HEK293 (cell line): ENCODE data around the gene MFSD6L.

Experiments
- ATF2 ChIP-seq: fragments of 450-650 bp; formaldehyde crosslinking; IDR thresholded peaks from 2 replicates; pipeline ENCODE4 v1.5.1; 2016; ENCODE audit warnings: missing biosample characterization, missing genetic modification characterization, low read depth
- CTCF ChIP-seq: fragments of 450-650 bp; formaldehyde crosslinking; IDR thresholded peaks from 2 replicates; pipeline ENCODE4 v1.5.1; 2016; ENCODE audit warnings: missing biosample characterization, missing genetic modification characterization
- GLI4 ChIP-seq: fragments of 450-650 bp; formaldehyde crosslinking; IDR thresholded peaks from 2 replicates; pipeline ENCODE4 v1.5.1; 2016; ENCODE audit warnings: missing biosample characterization, missing genetic modification characterization
- ZNF274 ChIP-seq, 2 experiments: fragments of 200-500 bp in 1 of 2; fragments of 450-650 bp in 1 of 2; sonication (Bioruptor generic) in 1 of 2; formaldehyde crosslinking in 1 of 2; IDR thresholded peaks; 2 replicates each; pipeline versions ENCODE4 v1.5.1 to v1.6.1; 2014 to 2016; ENCODE audit warnings: borderline replicate concordance in 1 of 2, inconsistent platforms in 1 of 2, low read length in 1 of 2, missing biosample characterization in 1 of 2, missing genetic modification characterization in 1 of 2
- ZNF335 ChIP-seq: fragments of 450-650 bp; formaldehyde crosslinking; conservative IDR thresholded peaks from 2 replicates; pipeline ENCODE4 v1.5.1; 2016; ENCODE audit warnings: missing biosample characterization, missing genetic modification characterization
- ZNF391 ChIP-seq: fragments of 450-650 bp; formaldehyde crosslinking; IDR thresholded peaks from 2 replicates; pipeline ENCODE4 v1.5.1; 2016; ENCODE audit warnings: low read depth, missing biosample characterization, missing genetic modification characterization, borderline replicate concordance
- ZNF423 ChIP-seq: fragments of 450-650 bp; formaldehyde crosslinking; IDR thresholded peaks from 2 replicates; pipeline ENCODE4 v1.5.1; 2016; ENCODE audit warnings: missing biosample characterization, missing genetic modification characterization
- ZNF626 ChIP-seq: fragments of 450-650 bp; sonication (Bioruptor Pico); formaldehyde crosslinking; IDR thresholded peaks from 2 replicates; pipeline ENCODE4 v1.5.1; 2018; ENCODE audit warnings: missing biosample characterization, missing genetic modification characterization, inconsistent platforms
- ZNF837 ChIP-seq: fragments of 450-650 bp; formaldehyde crosslinking; IDR thresholded peaks from 2 replicates; pipeline ENCODE4 v1.5.1; 2016; ENCODE audit warnings: missing biosample characterization, missing genetic modification characterization
- TF ChIP-seq, protein P1 (sequence below): IDR thresholded peaks from 2 replicates; pipeline ENCODE4 v1.6.1; 2011; ENCODE audit warnings: mild to moderate bottlenecking, low read depth, low read length, borderline replicate concordance

DNA sequence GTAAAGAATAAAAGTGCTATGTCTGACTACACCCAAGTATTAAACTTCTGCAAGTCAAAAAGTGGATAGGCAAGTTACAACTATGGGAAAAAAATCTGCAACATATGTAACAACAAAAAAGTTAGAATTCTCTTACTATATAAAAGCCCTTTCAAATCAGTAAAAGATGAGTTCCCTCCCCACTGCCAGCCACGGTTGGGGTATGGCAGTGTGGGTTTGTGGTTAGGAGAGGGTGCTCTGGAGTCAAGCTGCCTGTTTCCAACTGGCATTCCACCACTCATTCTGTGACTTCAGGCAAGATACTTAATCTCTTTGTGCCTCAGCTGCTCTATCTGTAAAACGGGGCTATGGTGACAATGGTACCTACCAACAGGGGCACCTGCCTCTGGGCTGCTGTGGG lies 26.6 kb upstream of the MFSD6L start:
- TF ChIP-seq ZNF274 (IDR thresholded peaks at IDR 0.05; ENCODE audit: low read length) (no peak), ZNF274 (tag by site-specific recombination; IDR thresholded peaks at IDR 0.05; ENCODE audit: borderline replicate concordance) (no peak), ZNF335 (tag by site-specific recombination) (no peak), ATF2 (tag by site-specific recombination) (no peak), CTCF (tag by site-specific recombination) (no peak), ZNF391 (tag by site-specific recombination) (no peak), GLI4 (tag by site-specific recombination) (no peak), ZNF837 (no peak), ZNF626 (tag by site-specific recombination) (no peak), ZNF423 (tag by site-specific recombination) (no peak)
- TF ChIP-seq, protein P1, sequence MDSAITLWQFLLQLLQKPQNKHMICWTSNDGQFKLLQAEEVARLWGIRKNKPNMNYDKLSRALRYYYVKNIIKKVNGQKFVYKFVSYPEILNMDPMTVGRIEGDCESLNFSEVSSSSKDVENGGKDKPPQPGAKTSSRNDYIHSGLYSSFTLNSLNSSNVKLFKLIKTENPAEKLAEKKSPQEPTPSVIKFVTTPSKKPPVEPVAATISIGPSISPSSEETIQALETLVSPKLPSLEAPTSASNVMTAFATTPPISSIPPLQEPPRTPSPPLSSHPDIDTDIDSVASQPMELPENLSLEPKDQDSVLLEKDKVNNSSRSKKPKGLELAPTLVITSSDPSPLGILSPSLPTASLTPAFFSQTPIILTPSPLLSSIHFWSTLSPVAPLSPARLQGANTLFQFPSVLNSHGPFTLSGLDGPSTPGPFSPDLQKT: no peak
